ENCODE data around the gene LRP2BP. TPM values are rescaled to one million over a fixed set of nuclear protein-coding genes. Genes with fewer than 3 reads are reported as not detected.

The LRP2BP gene
- total RNA-seq, result 0.07 and 0.19 TPM in 2 replicates

DNA sequence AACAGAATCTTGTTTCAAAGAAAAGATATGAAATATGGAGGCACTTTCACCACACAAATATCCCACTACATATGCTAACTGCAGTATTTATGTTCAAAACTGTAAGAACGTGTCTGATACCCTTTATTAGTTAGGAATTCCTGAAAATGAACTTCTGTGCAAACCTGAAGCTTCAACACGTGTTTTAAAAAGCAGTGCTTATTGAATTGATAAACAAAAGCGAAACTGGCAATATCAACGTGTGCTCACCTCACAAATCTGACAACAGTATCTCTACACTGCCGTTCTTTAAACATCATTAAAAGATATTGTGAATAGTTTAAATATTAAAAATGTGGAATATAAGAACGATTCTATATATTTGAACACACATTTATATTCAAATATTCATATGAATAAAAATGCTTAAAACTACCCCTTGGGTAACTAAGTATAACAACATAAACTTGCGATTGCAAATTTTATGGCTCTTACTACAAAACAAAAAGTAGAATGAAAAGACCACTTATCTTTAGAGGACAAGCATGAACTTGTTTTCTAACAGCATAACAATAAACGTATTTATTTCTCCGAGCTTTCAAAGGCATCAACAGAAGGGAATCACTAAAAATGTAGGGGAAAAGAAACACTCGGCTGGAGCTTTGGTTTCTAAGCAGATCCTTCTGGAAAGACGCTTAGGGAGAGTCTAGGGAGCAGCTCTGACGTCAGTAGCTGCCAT, at the start of gene LRP2BP:
TSS of gene LRP2BP (minus strand) at position 687 of the 718 bp plus-strand sequence. CDS start 17,738 bp downstream, outside the sequence.

DNA sequence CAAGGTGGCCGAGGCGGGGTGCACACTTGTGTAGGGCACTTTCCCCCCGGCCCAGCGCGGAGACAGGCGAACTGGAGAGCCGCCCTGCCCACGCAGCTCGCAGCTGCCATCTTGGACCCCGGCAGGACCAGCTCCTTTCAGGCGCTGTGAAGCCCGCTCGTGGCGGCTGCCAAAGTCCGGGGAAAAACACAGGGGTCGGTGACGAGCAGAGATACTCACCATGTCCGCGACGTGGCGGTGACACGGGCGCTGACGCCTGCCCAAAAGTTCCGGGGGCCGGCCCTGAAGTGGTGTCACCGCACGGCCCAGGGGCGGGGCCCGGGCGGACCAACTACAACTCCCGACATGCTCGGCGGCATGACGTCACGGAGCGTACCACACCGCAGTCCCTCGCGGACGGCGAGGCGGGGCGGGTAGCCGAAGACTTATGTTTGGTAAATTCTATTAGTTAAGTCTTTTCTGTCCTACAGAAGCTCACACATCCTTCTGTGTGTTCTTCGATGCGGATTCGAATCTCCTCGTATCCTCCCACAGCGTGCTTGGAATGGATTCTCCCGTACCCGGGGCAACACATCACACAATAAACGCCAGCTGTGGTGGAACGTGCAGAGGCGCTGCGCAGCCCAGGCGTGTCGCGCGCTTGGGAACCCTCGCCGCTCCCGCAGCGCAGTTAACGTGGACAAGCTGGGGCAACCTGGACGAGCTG, 30.1 kb upstream of the LRP2BP start, which contains the start of gene UFSP2:
TSS of gene UFSP2 (minus strand) at position 318 of the 706 bp plus-strand sequence. CDS start at position 222, 96 bp downstream.

DNA sequence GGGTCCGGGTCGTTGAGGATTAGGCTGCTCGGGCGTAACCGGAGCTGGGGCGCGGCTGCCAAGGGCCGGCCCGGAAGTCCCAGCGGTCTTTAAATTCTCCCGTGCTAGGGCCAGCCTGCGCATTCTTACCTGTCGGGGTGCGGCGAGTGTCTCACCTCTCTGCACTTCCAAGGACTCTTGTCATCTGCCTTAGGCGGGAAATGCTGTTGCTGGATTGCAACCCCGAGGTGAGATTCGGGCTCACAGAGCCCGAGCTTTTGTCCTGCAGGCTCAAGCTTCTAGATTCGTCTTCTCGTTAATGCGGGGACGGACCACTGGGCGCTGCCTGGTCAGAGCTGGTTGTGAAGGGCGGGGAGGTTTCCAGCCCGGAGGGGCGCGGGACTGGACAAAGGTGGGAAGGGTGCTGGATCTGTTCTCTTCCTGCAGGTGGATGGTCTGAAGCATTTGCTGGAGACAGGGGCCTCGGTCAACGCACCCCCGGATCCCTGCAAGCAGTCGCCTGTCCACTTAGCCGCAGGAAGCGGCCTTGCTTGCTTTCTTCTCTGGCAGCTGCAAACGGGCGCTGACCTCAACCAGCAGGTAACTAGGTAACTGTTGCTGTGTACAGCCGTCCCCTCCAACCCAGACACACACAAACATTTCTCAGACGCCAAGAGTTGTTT, 1.1 kb upstream of the LRP2BP start, which contains the start of gene ANKRD37:
TSS of gene ANKRD37 (plus strand) at position 118 of the 662 bp plus-strand sequence. CDS start at position 201, 83 bp downstream.

Other genes starting within 250 kb of the LRP2BP start
- gene CFAP97, start 191.9 kb downstream of the LRP2BP start, total RNA-seq, result 21.9 and 23.5 TPM in 2 replicates
- 8.3 and 13.0 TPM in 2 replicates for gene SNX25, start 186.3 kb downstream of the LRP2BP start, total RNA-seq
- 7.1 and 9.9 TPM in 2 replicates for gene ANKRD37, start 917 bp upstream of the LRP2BP start, total RNA-seq
- gene UFSP2, start 30.0 kb upstream of the LRP2BP start, total RNA-seq, result 25.3 and 33.5 TPM in 2 replicates
- gene CCDC110, start 75.8 kb upstream of the LRP2BP start, total RNA-seq, result 0.05 and 0.07 TPM in 2 replicates
- 0.07 and 0.56 TPM in 2 replicates for gene PDLIM3, start 139.6 kb upstream of the LRP2BP start, total RNA-seq

Data from airway epithelial cell (primary cell).